Hematopoietic multipotent progenitor cell treated with erythropoietin and hydrocortisone succinate and interleukin-3 and kit ligand, for 4 days (in vitro differentiated cells): Measurements from ENCODE around the gene ADAMTS2.

Experiments used
- DNase-seq: peaks from one replicate; pipeline ENCODE4 v3.0.0-alpha.2; 2015

ADAMTS2 gene

DNA sequence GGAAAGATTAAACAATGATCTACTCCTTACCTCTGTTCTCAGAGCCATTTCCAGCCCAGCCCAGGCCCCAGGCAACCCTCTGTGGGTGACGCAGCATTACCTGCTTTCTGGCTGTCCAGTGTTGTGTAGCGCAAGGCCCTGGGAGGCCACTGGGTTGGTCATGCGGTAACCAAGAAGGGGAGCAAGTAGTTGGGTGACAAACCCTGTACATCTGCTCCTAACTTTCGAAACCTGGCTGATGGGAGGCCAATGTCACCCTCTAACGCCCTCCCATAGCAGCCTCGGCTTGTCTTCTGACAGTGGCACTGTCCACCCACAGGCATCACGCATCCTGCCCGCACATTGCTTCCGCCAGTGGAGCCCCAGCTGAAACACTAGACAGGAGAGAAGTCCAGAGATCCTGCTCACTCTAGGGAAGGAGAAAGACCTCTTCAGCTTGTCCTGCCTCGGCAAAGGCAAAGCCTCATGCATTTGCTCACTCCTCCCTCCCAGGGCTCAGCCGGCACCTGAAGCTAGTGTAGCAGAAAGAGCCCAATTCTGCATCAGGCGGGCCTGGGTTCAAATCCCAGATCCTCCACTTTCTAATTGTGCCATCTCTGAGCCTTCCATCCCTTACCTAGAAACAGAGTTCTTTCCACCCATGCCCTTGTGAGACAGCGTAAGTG, 94.6 kb downstream of the ADAMTS2 start:
- DNase-seq = no peak

DNA sequence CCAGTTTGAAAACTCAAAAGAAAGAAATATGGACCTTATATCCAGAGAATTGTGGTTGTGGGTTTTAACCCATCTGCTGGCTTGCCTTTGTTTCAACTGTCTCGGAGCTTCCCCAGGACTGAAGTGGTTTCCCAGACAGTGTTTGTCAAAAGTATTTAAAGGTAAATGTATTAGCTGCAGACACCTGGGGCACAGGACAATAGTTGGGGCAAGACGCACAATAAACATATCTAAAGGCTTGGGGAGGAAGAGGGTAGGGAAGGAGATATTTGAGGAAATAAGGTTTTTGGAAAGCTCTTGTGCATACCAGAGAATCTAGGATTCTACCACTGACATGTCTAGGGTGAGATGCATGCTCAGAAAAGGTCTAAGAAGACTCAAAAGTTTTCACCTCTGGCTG, 99.0 kb downstream of the ADAMTS2 start:
- no peak for DNase-seq

DNA sequence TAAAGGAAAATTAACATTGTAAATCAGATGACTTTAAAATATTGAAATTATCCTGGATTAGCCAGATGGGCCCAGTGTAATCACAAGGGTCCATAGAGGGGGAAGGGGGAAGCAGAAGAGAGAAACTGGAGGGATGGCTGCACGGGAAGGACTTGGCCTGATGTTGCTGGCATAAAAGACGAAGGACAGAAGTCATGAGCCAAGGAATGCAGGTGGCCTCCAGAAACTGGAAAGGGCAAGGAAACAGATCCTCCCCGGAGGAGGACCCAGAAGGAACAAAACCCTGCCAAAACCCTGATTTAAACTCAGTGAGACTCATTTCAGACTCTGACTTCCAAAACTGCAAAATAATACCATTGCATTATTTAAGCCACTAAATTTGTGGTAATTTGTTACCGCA, 100.2 kb downstream of the ADAMTS2 start:
- DNase-seq = no peak

DNA sequence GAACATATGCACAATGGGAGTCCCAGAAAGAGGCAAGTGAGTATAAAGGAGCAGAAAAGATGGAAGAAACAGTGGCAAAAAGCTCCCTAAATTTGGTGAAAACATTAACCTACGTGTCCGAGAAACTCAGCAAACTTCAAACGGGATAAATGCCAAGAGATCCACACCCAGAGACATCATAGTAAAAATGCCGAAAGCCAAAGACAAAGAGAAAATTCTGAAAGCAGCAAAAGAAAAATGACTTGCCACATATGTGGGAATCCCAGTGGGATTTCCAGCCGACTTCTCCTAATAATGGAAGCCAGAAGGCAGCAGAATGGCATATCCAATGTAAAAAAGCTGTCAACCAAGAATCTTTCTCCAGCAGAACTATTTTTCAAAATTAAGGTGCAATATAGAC, 101.2 kb downstream of the ADAMTS2 start:
- DNase-seq = no peak

DNA sequence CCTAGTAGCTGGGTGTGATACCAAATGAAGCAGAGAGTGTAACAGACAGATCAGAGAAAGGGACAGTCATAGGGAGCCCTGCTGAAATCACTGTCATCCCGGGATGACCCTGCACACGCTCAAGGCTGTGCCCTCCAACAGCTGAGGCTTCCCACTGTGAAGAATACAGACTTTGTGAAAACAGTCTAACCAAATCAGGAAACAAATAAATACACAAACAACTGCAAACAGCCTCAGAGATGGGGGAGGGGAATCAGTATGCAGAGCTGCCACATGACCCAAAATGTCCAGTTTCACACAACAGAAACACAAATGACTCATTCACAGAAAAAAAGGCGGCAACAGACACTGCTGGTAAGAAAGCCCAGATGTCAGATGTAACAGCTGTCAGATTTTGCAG, 101.9 kb downstream of the ADAMTS2 start:
- no peak for DNase-seq

DNA sequence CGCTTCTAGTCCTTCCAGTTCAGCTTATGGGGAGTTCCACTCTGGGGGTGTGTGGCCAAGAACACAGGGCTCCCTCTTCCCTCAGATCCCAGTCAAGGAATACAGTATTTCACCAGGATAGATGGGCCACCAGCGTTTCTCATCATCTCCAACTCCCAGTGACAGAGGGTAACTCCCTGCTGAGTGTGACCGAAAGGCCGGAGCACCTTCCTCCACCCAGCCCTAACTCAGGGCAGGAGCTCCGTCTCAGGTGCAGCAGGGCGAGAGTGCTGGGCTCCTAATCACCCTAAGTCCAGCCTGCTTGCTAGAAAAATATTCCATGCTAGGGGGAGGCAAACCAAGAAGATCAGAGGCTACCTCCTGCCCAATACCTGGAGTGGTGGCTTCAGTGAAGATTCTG, 102.6 kb downstream of the ADAMTS2 start:
- DNase-seq = no peak

DNA sequence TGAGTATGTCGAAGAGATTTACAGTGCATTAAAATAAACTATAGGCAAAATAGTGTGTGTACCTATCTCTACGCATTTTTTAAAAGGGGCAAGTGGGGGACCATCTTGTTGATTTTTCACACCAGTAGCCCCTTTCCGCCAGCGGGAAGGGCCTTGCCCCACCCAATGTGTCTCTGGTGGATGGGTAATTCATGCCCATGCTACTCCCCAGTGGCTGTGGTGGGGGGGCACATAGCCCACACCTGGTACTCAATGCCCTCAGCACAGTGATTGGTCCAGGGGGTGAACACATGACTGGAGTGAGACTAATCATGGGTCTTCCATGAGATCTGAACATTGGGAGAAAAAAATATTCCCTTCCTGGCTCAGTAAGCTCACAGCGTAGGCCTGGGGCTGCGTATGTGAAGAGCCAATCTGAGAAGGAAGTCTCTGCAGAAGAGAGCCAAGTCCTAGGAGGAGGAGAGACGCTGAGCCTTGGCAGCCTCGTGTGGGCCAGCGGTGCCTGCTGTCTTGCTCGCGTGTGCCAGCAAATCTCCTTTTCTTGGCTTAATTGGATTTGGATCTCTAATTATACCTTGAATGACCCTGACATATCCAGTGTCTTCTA, 103.4 kb downstream of the ADAMTS2 start:
- no peak for DNase-seq

DNA sequence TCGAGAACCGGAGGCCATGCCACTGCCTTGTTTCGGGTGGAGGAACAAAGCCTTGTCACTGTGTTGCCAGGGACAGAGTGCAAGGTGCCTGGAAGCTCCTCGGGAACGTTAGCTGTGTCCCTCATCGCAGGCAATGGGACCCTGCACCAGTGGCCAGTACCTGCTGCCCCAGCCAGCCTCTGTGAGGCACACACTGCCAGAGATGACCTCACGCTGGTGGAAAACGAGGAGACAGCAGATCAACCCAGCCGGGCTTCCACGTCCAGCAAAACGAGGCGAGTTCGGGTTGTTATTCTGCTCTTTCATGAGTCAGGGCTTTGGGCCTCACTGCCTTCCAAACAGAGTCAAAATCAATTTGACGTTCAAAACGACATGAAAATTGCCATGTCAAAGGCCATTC, 104.1 kb downstream of the ADAMTS2 start:
- no peak for DNase-seq

DNA sequence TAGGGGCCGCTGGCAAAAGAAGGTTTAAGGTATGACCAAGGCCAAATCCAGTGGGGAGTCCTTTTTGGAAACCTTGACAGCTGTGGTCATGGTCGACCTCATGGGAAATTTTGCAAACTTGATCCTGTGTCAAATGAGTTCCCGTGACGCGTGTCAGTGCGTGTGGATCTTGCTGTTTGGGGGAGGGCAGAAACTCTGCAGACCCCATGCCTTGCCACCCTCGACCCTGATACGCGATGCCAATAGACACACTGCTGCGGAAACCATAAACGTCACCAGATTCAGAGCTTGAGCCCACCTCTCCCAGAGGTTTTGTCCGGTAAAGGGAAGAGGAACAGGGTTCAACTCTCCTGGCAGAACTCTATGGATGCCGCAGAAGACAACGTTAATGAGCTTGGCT, 104.7 kb downstream of the ADAMTS2 start:
- DNase-seq = no peak

DNA sequence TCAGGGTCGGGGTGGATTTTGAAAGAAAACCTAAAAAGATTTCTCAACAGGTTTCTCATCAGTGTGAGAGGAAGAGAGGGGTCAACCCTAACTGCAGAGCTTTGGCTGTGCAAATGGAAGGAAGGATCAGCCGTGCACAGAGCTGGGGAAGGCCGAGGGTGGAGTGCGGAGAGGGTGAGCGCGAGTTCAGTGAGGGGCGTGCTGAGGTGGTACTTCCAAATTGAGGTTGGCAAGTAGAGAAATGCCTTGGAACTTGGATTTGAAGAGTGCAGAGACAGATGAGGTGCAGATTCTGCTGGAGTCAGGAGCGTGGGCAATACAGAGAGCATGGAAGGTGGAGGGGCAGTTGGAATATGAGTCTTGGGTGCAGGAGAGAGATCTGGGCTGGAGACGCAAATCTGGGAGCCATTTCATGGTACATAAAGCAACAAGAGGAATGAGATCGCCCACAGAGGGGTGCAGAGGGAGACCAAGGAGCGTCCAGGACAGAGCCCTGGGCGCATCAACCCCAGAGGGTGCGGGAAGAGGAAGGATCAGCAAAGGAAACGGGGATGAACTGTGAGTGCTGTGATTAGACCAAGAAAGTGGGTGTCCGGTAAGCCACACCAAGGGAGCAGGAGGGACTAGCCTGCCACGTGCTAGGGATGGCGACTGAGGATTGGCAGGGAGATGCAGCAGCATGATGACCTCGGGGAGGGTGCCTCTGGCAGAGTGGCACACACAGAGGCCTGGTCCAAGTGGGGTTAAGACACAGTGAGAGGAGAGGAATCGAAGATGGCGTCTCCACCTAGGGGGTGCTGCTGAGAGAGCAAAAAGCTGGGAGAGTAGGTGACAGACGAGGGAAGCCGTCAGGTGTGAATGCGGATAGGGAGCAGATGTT, 105.8 kb downstream of the ADAMTS2 start:
- no peak for DNase-seq

DNA sequence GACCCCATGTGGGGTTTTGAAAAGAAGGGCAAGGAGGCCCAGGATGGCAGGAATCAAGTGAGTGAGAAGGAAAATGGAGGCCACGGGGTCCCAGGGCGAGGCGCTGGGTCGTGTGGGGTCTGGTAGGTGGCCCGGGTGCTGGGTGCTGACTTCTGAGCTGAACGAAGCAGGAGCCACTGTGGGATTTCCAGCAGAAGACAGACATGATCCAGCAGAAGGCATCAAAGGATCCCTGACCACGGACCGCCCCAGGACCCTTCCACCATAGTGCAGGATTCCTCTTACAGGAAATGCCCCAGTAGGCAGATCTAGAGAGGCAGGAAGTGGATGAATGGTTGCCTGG, 106.7 kb downstream of the ADAMTS2 start:
- no peak for DNase-seq

DNA sequence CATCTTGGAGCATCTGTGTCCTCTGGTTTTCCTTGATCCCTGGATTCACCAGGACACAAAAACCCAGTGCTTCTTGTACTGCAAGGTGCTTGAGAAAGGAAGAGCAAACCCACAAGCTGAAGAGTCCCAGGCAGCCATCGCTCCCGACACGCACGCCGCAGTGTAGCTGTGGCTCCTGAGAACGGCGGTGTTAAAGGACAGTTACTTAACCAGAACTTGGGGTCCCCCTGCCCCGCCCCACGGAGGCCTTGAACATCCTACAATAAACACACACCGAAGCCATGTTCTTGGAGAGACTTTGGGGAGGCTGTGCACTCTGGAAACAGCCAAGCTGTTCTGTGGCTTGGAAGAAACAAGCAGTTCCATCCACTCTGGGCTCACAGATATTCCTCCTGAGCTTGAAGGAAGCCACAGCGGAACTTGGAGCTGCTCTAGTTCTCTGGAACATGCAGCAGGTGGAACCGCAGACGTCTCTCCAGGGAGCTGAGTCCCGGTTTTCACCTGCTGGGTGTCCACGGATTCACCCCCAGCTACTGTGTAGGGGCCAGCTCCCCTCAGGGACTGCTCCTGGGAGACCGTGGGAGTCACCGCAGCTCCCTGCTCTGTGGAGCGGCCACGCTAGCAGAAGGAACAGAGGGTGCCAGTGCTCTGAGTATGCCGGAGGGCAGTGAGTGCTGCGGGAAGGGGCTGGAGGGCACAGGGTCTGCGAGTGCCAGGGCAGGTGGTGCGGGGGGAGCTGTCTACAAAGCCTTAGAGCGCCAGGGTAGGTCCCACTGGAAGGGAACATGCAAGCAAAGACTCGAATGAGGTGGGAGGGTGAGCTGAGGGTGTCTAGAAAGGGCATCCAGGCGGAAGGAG, 107.3 kb downstream of the ADAMTS2 start:
- DNase-seq = no peak

DNA sequence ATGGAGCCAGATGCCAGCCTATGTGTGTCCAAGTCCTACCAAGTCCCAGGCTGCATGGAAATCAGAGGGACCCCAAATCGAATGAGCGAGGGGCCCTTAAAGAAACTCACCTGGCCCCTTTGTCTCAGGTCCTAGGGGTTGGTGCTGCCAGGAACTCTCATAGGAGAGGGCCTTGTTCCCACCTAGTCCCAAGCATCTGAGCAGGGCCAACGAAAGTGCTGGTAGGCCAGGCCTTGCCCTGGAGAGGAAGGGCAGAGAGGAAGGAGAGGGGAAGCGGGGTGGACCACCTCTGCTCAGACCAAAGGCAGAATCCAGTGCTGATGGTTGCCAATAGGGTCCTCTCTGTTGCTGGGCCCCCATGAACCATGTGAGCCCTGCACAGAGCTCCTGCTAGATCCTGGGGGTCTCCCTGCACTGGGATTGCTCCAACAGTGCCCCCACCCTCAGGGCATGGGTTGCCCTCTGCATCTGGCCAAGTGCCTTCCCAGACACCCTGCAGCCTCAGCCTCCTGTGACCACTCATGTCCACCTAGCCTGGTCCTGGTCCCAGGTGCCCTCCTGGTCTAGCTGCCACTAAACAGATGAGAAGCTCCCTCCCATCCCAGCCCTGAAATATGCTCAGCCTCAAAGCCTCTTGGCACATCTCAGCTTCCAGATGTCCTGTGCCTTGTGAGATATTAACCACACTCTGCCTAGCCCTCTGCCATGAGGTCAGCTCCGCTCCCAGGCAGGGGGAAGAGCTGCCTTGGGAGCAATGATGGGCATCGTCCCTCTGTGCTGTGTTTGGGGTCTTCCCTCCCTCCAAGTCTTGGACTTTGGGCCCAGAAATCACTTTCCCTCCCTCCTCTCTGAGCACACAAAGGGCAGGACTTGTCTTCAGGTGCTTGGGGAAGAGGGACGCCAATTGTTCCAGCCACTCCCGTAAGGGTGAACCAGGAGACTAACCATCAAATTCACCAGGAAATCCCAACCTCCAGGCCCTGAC, 109.6 kb downstream of the ADAMTS2 start:
- no peak for DNase-seq

DNA sequence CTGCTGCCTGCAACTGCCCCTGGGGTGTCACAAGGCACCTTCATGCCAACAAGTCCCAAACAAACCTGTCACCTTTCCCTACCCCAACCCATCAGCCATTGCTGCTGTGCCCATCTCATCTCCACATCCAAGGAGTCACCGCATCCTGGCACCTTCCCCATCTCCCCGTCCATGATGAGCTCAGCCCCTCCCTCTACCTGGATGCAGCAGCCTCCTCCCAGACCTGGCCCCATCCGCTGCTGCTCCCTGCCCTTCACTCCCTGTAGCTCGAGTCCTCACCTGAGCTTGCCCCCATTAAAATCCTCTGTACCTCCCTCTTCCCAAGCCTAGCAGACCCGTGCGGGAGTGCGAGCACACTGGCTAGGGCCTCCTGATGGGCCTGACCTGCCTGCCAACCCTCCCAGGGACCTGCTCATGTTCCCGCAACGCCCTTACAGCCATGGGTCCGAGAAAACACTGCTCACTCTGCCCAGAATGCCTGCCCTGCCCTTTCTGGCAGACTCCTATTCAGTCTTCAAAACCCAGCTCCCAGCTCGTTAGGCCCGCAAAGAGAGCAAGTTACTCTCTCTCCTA, 110.6 kb downstream of the ADAMTS2 start:
- no peak for DNase-seq

DNA sequence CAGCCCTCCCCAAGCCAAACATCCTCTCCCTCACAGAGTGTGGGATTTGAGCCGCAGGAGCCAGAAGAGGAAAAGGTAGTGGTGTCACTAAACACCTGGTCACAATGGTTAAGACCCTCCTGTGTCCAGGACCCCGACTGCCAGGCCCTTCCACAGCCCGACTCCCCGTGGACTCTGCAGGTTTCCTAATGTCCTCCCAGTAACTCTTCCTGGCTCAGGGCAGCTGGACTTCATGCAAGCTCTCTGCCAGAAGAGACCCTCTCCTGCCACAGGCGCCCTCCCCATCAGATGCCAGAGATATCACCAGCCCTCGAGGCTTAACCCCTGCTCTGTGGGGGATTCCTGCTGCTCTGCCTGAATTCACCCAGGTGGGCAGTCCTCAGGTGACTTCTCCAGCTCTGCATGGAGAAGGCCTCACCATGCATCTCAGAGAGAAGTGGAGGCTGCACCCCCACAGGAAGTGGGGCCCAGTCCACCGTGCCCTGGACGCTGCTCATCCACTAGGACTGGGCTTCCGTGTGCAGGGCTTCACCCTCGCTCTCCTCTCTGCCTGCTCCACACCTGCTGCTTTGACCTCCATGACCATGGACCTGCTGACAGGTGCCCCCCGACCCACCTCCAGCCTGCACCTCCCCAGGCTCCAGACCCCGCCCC, 111.2 kb downstream of the ADAMTS2 start:
- no peak for DNase-seq

DNA sequence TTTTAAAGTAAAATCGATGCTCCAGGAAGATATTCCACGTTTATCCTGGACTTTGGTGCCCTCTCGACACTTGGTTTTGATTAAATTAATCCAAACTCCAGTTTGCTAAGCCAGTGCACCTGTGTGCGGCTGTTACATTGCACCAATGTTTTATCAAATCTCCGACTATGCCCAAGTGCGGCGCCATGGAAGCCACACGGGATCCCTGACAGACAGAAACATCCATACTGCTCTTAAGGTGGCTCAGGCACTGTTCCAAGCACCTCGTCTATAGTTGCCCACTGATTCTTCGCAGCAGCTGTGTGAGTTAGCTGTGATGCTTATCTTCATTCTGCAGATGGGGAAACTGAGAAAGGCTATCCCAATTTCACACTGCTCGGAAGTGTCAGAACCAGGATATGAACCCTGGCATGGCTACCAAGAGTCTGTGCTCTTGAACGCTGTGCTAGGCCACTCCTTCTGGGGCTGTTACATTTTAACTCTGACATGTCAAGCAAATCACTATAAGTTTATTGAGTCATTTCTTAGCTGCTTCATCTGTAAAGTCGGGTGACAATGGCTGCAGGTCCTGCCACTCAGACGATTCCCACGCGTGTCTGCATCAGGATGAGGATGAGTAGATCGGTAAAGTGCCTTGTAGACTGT, 113.0 kb downstream of the ADAMTS2 start:
- no peak for DNase-seq

DNA sequence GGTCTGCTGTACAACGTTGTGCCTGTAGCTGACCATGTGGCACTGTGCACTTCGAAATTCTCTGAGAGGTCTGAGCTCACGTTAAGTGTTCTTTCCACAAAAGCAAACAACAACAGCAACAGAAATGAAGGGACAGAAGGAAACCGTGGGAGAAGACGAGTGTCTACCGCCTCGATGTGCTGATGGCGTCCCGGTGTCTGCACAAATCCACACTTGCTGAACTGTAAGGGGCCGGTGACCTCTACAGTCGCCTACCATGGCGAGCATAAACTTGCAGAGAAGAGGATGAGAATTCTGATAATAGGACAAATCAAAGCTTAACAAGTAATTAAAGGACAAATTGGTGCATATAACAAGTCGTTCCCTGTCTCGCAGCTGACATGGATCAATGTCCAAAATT, 114.0 kb downstream of the ADAMTS2 start:
- no peak for DNase-seq

DNA sequence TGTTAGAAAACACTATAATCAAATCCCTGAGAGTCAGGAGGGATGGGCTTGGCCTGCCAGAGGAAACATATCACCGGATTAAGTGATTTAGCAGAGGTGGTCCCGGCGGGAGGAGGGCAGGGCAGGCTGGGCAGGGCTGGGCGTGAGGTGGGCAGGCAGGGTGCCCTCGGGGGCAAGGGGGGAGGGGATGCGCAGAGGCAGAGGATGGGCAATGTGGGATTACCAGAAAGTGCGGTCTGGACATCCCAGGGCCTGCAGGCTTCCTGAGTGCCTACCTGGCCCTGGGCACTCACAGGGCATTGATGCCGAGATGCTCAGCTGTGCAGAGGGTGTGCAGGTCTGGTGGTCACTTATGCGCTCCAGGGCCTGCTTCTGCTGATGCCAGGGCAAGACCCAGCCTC, 115.2 kb downstream of the ADAMTS2 start:
- DNase-seq = no peak

DNA sequence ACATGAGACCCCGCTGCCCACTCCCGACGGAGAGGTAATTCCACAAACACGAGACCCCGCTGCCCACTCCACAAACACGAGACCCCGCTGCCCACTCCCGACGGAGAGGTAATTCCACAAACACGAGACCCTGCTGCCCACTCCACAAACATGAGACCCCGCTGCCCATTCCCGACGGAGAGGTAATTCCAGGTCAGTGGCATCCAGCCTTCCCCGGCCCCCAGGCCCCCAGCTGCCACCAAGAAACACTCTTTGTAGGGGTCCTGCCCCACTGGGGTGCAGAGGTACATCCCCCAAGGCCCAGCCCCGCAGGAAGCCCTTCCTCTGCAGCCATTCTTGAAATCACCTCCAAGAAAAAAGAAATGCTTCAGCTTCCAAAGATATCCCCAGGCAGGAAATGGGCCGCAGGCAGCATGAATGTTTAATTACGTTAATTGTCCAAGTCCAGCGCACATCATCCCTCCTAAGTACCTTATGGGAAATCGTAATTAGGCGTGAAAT, 115.9 kb downstream of the ADAMTS2 start:
- no peak for DNase-seq
